ENCODE measurements around the gene ADARB2.

The ADARB2 gene

DNA sequence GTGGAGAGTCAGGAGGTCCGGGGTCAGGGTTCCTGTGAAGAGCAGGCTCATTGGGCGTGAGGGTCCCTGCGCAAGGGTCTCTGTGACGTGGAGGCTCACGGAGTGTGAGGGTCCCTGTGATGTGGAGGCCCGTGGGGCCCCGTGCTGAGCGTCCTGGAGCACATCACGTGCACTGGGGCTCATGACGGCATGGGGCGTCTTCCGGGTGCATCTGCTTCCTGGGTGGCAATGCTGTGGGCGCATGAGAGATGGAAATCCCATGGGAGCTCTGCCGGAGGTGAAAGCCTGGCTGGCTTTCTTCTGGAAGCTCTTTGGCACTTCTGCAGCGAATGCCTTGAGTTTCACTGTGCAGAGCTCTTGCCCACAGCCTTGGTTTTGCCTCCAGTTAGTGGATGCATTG is 609.7 kb downstream of the ADARB2 start:
- TF ChIP-seq, protein P1, sequence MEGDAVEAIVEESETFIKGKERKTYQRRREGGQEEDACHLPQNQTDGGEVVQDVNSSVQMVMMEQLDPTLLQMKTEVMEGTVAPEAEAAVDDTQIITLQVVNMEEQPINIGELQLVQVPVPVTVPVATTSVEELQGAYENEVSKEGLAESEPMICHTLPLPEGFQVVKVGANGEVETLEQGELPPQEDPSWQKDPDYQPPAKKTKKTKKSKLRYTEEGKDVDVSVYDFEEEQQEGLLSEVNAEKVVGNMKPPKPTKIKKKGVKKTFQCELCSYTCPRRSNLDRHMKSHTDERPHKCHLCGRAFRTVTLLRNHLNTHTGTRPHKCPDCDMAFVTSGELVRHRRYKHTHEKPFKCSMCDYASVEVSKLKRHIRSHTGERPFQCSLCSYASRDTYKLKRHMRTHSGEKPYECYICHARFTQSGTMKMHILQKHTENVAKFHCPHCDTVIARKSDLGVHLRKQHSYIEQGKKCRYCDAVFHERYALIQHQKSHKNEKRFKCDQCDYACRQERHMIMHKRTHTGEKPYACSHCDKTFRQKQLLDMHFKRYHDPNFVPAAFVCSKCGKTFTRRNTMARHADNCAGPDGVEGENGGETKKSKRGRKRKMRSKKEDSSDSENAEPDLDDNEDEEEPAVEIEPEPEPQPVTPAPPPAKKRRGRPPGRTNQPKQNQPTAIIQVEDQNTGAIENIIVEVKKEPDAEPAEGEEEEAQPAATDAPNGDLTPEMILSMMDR (IDR thresholded peaks at IDR 0.05; ENCODE audit: control insufficient read depth, insufficient read depth, low read depth, low read length, missing control alignments), result no peak
- DNase-seq (ENCODE audit: low read depth), result no peak
- H3K4me3 ChIP-seq (ENCODE audit: control insufficient read depth, low read depth, low read length), result no peak overlapping the region

Measured in AG09309 (cell line).